Thyroid gland (tissue), 4 donors: ENCODE data around the gene ASIC2.

Source experiments
- CTCF ChIP-seq, 6 experiments: fragments of 200-600 bp in 3 of 6; fragments of 450-650 bp in 3 of 6; sonication (generic) in 3 of 6; IDR thresholded peaks; one replicate each; pipeline ENCODE4 v1.5.1; 2016 to 2019; ENCODE audit warnings: antibody characterized with exemption in 6 of 6, mild to moderate bottlenecking in 2 of 6, inconsistent platforms in 1 of 6, moderate library complexity in 1 of 6
- POLR2A ChIP-seq, 2 donors: fragments of 450-650 bp; IDR thresholded peaks; one replicate each; pipeline ENCODE4 v1.6.1; 2017; ENCODE audit warnings: antibody characterized with exemption in 2 of 2, mild to moderate bottlenecking in 2 of 2, moderate library complexity in 1 of 2

- TF ChIP-seq CTCF (IDR thresholded peaks at IDR 0.05) (no peak), POLR2A (IDR thresholded peaks at IDR 0.05) (no peak)
These were observed 704 bp downstream of the ASIC2 start for GRCh38 chr17:33292201-33292980.
